ENCODE results near the gene ZNF780A. TPM values are rescaled to one million over a fixed set of nuclear protein-coding genes. Genes with fewer than 3 reads are reported as not detected.
A peak's percentile ranks its signal among the peaks of the same experiment; 100 is the strongest.

The ZNF780A gene
- total RNA-seq, 1 donor from 2014 or later: 27.4 TPM

DNA sequence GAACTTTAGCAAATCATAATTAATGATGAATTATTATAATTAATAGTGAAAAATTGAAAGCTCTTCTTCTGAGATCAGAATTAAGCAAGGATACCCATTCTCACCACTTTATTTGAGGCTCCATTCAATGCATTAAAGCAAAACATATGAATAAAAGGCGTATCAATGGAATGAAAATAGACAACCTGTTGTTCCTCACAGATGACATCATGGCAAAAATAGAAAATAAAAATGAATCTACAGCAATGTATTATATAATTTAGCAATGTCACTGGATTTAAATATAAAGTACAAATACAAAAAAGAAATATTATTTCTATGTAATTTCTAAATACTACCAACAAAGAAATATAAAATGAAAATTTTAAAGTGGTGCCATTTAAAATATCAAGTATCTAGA lies 11.1 kb upstream of the ZNF780A start:
- Mint-ChIP-seq H3K27me3 (peaks cover 21% of the 10 kb centered on the region), H3K4me1 (ENCODE audit: low read depth) (no peaks in the 10 kb centered on the region), H3K4me3 (ENCODE audit: low read depth) (no peak overlapping the region), H3K27ac (no peak overlapping the region), H3K9me3 (ENCODE audit: low read depth) (no peaks in the 10 kb centered on the region), H3K36me3 (ENCODE audit: insufficient read depth) (no peaks in the 10 kb centered on the region)
- TF ChIP-seq, protein P1, sequence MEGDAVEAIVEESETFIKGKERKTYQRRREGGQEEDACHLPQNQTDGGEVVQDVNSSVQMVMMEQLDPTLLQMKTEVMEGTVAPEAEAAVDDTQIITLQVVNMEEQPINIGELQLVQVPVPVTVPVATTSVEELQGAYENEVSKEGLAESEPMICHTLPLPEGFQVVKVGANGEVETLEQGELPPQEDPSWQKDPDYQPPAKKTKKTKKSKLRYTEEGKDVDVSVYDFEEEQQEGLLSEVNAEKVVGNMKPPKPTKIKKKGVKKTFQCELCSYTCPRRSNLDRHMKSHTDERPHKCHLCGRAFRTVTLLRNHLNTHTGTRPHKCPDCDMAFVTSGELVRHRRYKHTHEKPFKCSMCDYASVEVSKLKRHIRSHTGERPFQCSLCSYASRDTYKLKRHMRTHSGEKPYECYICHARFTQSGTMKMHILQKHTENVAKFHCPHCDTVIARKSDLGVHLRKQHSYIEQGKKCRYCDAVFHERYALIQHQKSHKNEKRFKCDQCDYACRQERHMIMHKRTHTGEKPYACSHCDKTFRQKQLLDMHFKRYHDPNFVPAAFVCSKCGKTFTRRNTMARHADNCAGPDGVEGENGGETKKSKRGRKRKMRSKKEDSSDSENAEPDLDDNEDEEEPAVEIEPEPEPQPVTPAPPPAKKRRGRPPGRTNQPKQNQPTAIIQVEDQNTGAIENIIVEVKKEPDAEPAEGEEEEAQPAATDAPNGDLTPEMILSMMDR (IDR thresholded peaks at IDR 0.05; ENCODE audit: unreplicated experiment): no peak
- DNase-seq (ENCODE audit: low spot score, unreplicated experiment): no peak

DNA sequence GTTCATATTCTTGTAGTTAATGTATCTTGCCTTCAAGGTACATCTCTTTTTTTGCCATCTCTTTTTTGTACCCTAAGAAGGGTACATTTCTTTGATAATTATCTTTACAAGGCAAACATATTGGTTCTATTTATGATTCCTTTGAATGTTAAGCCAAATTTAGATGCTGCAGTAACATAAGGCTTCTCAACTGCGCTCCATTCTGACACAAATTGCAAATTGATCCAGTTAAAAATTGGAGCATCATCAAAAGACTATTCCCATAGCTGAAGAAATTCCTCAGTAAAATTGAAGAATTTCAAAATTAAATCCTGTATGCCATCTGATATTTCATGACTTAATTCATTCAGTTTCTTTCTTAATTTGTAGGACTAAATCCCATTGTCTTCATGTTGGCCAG lies 2.7 kb upstream of the ZNF780A start:
- Mint-ChIP-seq H3K27me3 (peaks cover 14% of the 10 kb centered on the region), H3K4me3 (ENCODE audit: low read depth) (no peak overlapping the region), H3K36me3 (ENCODE audit: insufficient read depth) (peaks cover 6% of the 10 kb centered on the region), H3K9me3 (ENCODE audit: low read depth) (peaks cover 10% of the 10 kb centered on the region), H3K27ac (no peak overlapping the region), H3K4me1 (ENCODE audit: low read depth) (peaks cover 16% of the 10 kb centered on the region)
- TF ChIP-seq, protein P1 (IDR thresholded peaks at IDR 0.05; ENCODE audit: unreplicated experiment): no peak
- no peak for DNase-seq (ENCODE audit: low spot score, unreplicated experiment)

DNA sequence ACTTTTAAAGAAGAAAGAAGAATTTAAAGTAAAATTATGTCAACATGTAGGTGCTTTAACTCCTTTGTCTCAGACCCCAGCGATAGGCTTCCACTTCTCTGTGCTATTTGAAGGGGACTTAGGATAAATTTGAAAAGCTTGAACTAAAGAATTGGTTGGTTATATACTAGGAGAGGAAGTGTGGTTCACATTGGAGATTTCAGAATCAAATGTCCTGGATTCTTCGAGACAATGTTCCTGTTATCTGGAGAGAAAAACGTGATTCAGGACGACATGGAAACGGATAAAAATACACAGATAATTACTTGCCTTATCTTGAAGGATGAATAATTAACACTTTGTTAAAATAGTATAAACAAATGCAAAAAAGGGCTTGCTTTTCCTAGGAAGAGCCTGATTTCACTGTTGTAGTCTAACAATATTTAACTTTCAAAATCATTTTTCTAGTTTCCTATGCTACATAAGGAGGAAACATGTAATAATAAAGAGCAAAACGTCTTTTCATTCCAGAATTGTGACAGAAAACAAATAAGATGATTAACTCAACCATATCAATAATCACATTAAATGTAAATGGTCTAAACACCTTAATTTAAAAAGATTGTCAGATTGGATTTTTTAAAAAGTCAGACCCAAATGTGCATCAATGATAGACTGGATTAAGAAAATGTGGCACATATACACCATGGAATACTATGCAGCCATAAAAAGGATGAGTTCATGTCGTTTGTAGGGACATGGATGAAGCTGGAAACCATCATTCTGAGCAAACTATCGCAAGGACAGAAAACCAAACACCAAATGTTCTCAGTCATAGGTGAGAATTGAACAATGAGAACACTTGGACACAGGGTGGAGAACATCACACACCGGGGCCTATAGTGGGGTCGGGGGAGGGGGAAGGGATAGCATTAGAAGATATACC lies 724 bp upstream of the ZNF780A start:
- Mint-ChIP-seq H3K27ac (peak overlapping the region; percentile 100), H3K4me3 (ENCODE audit: low read depth) (peak overlapping the region; percentile 99), H3K9me3 (ENCODE audit: low read depth) (peaks cover 20% of the 10 kb centered on the region), H3K4me1 (ENCODE audit: low read depth) (peaks cover 16% of the 10 kb centered on the region), H3K27me3 (peaks cover 7% of the 10 kb centered on the region), H3K36me3 (ENCODE audit: insufficient read depth) (peaks cover 15% of the 10 kb centered on the region)
- TF ChIP-seq, protein P1 (IDR thresholded peaks at IDR 0.05; ENCODE audit: unreplicated experiment): no peak
- no peak for DNase-seq (ENCODE audit: low spot score, unreplicated experiment)

DNA sequence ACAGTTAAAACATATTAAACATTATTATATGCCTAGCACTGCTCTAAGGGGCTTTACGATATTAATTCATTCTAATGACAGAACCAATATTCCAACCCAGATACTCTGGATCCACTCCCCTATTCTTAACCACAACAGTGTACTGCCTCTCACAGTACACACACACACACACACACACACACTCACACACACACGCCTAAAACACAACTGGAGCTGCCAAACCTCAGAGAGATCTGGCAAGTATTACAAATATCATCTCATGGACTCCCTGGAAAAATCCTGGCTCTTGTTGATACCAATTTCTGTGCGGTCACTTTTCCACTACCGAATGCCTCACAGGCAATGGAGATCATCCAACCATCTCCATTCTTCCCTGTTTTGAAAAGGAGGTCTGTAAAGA lies 1.3 kb downstream of the ZNF780A start:
- H3K27me3 Mint-ChIP-seq: peaks cover 4% of the 10 kb centered on the region

DNA sequence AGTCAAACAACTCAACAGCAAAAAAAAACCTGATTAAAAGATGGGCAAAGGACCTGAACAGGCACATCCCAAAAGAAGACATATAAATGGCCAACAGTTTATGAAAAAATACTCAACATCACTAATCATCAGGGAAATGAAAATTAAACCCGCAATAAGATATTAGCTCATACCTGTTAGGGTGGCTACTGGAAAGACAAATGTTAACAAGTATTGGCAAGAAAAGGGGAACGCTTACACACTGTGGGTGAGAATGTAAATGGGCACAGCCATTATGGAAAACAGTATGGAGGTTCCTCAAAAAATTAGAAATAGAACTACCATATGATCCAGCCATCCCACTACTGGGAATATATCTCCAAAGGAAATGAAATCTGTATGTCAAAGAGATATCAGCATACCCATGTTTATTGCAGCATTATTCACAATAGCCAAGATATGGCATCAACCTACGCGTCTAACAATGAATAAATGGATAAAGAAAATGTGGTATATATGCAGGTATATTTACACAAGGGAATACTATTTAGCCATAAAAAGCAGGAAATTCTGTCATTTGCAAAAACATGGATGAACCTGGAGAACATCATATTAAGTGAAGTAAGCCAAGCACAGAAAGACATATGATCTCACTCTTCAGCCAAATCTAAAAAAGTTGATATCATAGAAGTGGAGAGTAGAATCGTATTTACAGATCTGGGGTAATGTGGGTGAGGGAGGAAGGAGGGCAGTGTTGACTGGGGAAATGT lies 2.3 kb downstream of the ZNF780A start:
- DNase-seq (ENCODE audit: low spot score, unreplicated experiment): no peak
- no peaks in the 10 kb centered on the region for H3K27me3 Mint-ChIP-seq
- H3K4me3 Mint-ChIP-seq (ENCODE audit: low read depth): peak overlapping the region; percentile 33
- peaks cover 20% of the 10 kb centered on the region for H3K9me3 Mint-ChIP-seq (ENCODE audit: low read depth)
- H3K36me3 Mint-ChIP-seq (ENCODE audit: insufficient read depth): peaks cover 18% of the 10 kb centered on the region
- H3K4me1 Mint-ChIP-seq (ENCODE audit: low read depth): peaks cover 16% of the 10 kb centered on the region
- TF ChIP-seq, protein P1 (IDR thresholded peaks at IDR 0.05; ENCODE audit: unreplicated experiment): no peak
- H3K27ac Mint-ChIP-seq: no peak overlapping the region

More for the DNA sequence above, 1.3 kb downstream of the ZNF780A start:
- TF ChIP-seq, protein P1 (IDR thresholded peaks at IDR 0.05; ENCODE audit: unreplicated experiment): no peak
- Mint-ChIP-seq H3K27ac (peak overlapping the region; percentile 100), H3K4me1 (ENCODE audit: low read depth) (peaks cover 16% of the 10 kb centered on the region), H3K36me3 (ENCODE audit: insufficient read depth) (peaks cover 17% of the 10 kb centered on the region), H3K9me3 (ENCODE audit: low read depth) (peaks cover 20% of the 10 kb centered on the region), H3K4me3 (ENCODE audit: low read depth) (peak overlapping the region; percentile 99)
- DNase-seq (ENCODE audit: low spot score, unreplicated experiment): no peak
